ENCODE results near the gene SLF2. TPM values are rescaled to one million over a fixed set of nuclear protein-coding genes. Genes with fewer than 3 reads are reported as not detected.

The SLF2 gene
- total RNA-seq, 1 experiment from 2014 or later: 14.3 TPM

DNA sequence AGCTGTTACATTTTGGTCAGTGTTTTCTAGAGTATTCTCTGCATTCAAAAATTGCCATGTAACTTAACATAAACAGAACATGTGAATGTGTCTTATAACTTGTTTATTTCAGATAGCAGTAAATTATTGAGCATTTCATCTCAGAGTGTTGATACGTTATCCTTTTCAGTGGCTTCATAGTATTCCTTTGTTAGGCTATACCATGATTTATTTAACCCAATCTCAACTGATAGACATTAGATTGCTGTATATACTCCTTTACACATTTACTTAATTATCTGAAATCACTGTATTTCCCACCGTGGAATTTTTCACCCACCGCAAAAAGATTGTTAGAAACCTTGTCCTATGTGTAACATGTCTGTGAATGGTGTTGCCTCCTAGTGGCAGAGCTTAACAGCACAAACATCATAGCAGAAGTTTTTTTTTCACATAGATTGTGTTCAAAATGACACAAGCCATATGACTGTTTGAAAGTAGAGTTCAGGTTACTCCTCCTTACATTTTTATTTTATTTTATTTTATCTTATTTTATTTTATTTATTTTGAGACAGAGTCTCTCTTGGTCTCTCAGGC is 21.4 kb downstream of the SLF2 start:
- Mint-ChIP-seq H3K36me3 (peaks cover 43% of the 10 kb centered on the region), H3K4me3 (no peak overlapping the region), H3K27me3 (ENCODE audit: low read depth) (no peaks in the 10 kb centered on the region), H3K4me1 (no peaks in the 10 kb centered on the region), H3K9me3 (no peaks in the 10 kb centered on the region), H3K27ac (no peak overlapping the region)
- no peak for ATAC-seq
- DNase-seq (ENCODE audit: low spot score): no peak
- TF ChIP-seq, protein P1, sequence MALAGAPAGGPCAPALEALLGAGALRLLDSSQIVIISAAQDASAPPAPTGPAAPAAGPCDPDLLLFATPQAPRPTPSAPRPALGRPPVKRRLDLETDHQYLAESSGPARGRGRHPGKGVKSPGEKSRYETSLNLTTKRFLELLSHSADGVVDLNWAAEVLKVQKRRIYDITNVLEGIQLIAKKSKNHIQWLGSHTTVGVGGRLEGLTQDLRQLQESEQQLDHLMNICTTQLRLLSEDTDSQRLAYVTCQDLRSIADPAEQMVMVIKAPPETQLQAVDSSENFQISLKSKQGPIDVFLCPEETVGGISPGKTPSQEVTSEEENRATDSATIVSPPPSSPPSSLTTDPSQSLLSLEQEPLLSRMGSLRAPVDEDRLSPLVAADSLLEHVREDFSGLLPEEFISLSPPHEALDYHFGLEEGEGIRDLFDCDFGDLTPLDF (CRISPR knock-in tag; IDR thresholded peaks at IDR 0.05): no peak
- TF ChIP-seq, protein P2, sequence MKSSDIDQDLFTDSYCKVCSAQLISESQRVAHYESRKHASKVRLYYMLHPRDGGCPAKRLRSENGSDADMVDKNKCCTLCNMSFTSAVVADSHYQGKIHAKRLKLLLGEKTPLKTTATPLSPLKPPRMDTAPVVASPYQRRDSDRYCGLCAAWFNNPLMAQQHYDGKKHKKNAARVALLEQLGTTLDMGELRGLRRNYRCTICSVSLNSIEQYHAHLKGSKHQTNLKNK (CRISPR knock-in tag; IDR thresholded peaks at IDR 0.05): no peak
- TF ChIP-seq TCF7 (CRISPR knock-in tag; IDR thresholded peaks at IDR 0.05; ENCODE audit: low read depth): no peak
- TF ChIP-seq, protein P3, sequence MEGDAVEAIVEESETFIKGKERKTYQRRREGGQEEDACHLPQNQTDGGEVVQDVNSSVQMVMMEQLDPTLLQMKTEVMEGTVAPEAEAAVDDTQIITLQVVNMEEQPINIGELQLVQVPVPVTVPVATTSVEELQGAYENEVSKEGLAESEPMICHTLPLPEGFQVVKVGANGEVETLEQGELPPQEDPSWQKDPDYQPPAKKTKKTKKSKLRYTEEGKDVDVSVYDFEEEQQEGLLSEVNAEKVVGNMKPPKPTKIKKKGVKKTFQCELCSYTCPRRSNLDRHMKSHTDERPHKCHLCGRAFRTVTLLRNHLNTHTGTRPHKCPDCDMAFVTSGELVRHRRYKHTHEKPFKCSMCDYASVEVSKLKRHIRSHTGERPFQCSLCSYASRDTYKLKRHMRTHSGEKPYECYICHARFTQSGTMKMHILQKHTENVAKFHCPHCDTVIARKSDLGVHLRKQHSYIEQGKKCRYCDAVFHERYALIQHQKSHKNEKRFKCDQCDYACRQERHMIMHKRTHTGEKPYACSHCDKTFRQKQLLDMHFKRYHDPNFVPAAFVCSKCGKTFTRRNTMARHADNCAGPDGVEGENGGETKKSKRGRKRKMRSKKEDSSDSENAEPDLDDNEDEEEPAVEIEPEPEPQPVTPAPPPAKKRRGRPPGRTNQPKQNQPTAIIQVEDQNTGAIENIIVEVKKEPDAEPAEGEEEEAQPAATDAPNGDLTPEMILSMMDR (IDR thresholded peaks at IDR 0.05): peak; percentile 39; the same call in 1 of the 2 replicates
- TF ChIP-seq, protein P4, sequence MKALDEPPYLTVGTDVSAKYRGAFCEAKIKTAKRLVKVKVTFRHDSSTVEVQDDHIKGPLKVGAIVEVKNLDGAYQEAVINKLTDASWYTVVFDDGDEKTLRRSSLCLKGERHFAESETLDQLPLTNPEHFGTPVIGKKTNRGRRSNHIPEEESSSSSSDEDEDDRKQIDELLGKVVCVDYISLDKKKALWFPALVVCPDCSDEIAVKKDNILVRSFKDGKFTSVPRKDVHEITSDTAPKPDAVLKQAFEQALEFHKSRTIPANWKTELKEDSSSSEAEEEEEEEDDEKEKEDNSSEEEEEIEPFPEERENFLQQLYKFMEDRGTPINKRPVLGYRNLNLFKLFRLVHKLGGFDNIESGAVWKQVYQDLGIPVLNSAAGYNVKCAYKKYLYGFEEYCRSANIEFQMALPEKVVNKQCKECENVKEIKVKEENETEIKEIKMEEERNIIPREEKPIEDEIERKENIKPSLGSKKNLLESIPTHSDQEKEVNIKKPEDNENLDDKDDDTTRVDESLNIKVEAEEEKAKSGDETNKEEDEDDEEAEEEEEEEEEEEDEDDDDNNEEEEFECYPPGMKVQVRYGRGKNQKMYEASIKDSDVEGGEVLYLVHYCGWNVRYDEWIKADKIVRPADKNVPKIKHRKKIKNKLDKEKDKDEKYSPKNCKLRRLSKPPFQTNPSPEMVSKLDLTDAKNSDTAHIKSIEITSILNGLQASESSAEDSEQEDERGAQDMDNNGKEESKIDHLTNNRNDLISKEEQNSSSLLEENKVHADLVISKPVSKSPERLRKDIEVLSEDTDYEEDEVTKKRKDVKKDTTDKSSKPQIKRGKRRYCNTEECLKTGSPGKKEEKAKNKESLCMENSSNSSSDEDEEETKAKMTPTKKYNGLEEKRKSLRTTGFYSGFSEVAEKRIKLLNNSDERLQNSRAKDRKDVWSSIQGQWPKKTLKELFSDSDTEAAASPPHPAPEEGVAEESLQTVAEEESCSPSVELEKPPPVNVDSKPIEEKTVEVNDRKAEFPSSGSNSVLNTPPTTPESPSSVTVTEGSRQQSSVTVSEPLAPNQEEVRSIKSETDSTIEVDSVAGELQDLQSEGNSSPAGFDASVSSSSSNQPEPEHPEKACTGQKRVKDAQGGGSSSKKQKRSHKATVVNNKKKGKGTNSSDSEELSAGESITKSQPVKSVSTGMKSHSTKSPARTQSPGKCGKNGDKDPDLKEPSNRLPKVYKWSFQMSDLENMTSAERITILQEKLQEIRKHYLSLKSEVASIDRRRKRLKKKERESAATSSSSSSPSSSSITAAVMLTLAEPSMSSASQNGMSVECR (CRISPR knock-in tag; IDR thresholded peaks at IDR 0.05; ENCODE audit: borderline replicate concordance): no peak
- TF ChIP-seq TEAD1 (CRISPR knock-in tag; IDR thresholded peaks at IDR 0.05): no peak
- no peak for TF ChIP-seq OVOL2 (CRISPR knock-in tag; IDR thresholded peaks at IDR 0.05; ENCODE audit: borderline replicate concordance)
- ChIA-PET CTCF (interaction anchor here (0.5 to 2.2 kb wide), 14 partner anchors 9 to 324 kb away, joined by 3 to 13 read pairs (median 4); partner anchors contain the start of gene SLF2), POLR2A (no interaction called here)

DNA sequence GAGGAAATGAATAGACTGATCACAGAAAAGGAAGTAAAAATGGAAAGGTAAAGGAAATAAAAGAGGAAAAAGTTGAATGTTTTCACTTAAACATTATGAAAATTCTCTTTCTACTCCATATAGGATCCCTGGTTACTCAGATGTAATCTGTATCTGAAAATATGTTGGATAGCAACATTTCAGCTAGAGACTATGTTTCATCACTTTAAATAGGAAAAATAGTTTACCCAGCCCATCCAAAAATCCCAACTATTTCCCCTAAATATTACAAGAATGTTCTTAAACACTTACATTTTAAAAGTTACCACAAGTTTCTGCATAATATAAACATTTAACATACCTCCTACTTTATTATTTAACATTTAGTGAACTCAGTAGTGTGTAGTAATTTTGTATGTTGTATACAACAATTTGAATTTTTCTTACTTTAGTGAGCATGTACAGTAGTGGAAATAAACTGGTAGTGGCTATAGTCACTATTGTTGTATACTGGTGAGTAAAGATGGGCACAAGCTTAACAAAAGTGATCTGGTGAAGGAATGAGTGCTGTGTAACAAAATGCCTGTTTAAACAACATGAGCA is 27.1 kb downstream of the SLF2 start:
- ChIA-PET CTCF (interaction anchor here (0.6 kb wide), 1 partner anchor 30 kb away, joined by 4 read pairs; the partner anchor contains the start of gene SEMA4G), POLR2A (no interaction called here)
- ATAC-seq (no peak), DNase-seq (ENCODE audit: low spot score) (no peak)
- H3K9me3 Mint-ChIP-seq: no peaks in the 10 kb centered on the region
- no peak for TF ChIP-seq ZNF317 (CRISPR knock-in tag; IDR thresholded peaks at IDR 0.05; ENCODE audit: borderline replicate concordance, low read depth)
- TF ChIP-seq ZNF138 (CRISPR knock-in tag; conservative IDR thresholded peaks at IDR 0.05): no peak
- no peak for TF ChIP-seq SP1 (CRISPR knock-in tag; conservative IDR thresholded peaks at IDR 0.05)
- TF ChIP-seq, protein P5, sequence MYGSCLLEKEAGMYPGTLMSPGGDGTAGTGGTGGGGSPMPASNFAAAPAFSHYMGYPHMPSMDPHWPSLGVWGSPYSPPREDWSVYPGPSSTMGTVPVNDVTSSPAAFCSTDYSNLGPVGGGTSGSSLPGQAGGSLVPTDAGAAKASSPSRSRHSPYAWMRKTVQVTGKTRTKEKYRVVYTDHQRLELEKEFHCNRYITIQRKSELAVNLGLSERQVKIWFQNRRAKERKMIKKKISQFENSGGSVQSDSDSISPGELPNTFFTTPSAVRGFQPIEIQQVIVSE (CRISPR knock-in tag; IDR thresholded peaks at IDR 0.05; ENCODE audit: borderline replicate concordance): no peak
- no peak for TF ChIP-seq HMGA2 (CRISPR knock-in tag; IDR thresholded peaks at IDR 0.05)
- H3K27me3 Mint-ChIP-seq (ENCODE audit: low read depth): no peaks in the 10 kb centered on the region
- H3K36me3 Mint-ChIP-seq: peaks cover 39% of the 10 kb centered on the region
- H3K27ac Mint-ChIP-seq: no peak overlapping the region
- no peaks in the 10 kb centered on the region for H3K4me1 Mint-ChIP-seq
- no peak overlapping the region for H3K4me3 Mint-ChIP-seq

DNA sequence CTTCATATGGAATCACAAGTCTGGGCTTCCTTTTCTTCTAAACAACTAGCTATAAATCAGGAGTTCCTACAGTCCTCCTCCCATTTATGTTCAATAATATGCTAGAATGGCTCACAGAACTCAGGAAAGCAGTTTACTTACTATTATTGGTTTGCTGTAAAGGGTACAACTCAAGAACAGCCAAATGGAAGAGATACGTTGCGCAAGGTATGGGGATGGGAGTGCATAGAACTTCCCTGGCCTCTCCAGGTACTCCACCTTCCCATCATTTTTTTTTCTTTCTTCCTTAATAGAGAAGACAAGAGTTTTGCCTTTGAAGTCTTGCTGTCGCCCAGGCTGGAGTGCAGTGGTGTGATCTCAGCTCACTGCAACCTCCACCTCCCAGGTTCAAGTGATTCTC is 29.5 kb downstream of the SLF2 start:
- ChIA-PET CTCF (interaction anchor here (1.3 to 2.7 kb wide), 2 partner anchors 8 to 72 kb away, joined by 3 to 11 read pairs; no protein-coding TSS in a partner anchor), POLR2A (no interaction called here)
- ATAC-seq (no peak), DNase-seq (ENCODE audit: low spot score) (no peak)
- Mint-ChIP-seq H3K36me3 (peaks cover 51% of the 10 kb centered on the region), H3K4me3 (no peak overlapping the region), H3K27me3 (ENCODE audit: low read depth) (no peaks in the 10 kb centered on the region), H3K4me1 (no peaks in the 10 kb centered on the region), H3K9me3 (no peaks in the 10 kb centered on the region), H3K27ac (no peak overlapping the region)
- TF ChIP-seq, protein P6, sequence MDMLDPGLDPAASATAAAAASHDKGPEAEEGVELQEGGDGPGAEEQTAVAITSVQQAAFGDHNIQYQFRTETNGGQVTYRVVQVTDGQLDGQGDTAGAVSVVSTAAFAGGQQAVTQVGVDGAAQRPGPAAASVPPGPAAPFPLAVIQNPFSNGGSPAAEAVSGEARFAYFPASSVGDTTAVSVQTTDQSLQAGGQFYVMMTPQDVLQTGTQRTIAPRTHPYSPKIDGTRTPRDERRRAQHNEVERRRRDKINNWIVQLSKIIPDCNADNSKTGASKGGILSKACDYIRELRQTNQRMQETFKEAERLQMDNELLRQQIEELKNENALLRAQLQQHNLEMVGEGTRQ (CRISPR knock-in tag; IDR thresholded peaks at IDR 0.05): no peak
- TF ChIP-seq, protein P7, sequence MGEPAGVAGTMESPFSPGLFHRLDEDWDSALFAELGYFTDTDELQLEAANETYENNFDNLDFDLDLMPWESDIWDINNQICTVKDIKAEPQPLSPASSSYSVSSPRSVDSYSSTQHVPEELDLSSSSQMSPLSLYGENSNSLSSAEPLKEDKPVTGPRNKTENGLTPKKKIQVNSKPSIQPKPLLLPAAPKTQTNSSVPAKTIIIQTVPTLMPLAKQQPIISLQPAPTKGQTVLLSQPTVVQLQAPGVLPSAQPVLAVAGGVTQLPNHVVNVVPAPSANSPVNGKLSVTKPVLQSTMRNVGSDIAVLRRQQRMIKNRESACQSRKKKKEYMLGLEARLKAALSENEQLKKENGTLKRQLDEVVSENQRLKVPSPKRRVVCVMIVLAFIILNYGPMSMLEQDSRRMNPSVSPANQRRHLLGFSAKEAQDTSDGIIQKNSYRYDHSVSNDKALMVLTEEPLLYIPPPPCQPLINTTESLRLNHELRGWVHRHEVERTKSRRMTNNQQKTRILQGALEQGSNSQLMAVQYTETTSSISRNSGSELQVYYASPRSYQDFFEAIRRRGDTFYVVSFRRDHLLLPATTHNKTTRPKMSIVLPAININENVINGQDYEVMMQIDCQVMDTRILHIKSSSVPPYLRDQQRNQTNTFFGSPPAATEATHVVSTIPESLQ (CRISPR knock-in tag; IDR thresholded peaks at IDR 0.05): no peak
- no peak for TF ChIP-seq ZNF138 (CRISPR knock-in tag; conservative IDR thresholded peaks at IDR 0.05)
- TF ChIP-seq, protein P8, sequence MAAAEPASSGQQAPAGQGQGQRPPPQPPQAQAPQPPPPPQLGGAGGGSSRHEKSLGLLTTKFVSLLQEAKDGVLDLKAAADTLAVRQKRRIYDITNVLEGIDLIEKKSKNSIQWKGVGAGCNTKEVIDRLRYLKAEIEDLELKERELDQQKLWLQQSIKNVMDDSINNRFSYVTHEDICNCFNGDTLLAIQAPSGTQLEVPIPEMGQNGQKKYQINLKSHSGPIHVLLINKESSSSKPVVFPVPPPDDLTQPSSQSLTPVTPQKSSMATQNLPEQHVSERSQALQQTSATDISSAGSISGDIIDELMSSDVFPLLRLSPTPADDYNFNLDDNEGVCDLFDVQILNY (CRISPR knock-in tag; IDR thresholded peaks at IDR 0.05): no peak
- no peak for TF ChIP-seq JAZF1 (CRISPR knock-in tag; IDR thresholded peaks at IDR 0.05)

All from WTC11 (cell line).